ENCODE measurements around the gene EHD3.

EHD3 gene

DNA sequence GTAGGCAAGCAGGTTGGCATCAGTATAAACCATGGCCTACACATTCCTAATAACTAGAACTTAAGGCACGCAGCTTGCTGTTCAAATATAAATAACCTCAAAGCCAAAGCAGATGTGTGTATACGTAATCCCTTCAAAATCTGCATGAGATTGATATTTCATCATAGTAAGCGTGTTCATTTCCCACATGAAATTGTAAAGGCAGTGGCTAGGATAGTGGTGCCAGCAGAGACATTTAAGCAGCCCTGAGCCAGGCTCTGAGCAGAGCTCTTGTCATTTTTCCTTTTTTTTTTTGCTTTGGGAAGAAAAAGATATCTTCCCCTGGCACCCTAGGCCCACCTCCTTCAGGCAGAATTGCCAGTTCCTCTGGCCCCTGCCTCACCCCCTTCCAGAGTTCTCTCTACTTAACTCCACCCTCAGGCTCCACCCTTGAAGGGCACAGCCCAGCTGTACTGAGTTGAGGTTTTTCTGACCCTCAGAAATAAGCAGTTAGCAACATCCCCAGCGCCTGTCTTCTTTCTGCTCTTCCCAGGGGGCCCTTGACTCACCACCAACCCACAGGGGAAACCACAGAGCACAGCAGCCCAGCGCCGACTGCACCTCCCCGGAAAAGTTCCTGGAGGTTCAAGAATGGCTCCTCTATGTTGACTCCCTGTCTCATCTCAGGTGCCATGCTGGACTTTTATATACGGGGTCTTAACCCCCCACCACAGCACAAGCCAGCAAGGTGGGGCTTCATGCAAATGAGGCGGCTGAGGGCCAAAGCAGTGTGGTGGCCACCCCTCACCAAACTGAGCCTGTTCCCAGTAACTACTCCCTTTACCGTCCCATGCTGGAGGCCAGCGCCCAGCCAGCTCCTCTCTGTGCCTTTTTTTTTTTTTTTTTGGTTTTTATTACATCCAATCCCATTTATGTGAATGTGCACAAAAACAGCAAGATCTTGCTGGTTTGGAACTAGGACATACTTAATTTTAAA is 84.7 kb downstream of the EHD3 start:
- peak; percentile 80 for DNase-seq (ENCODE audit: low read depth, low spot score)
- peak overlapping the region; percentile 9 for H3K4me3 ChIP-seq (ENCODE audit: low read length)

Measured in Jurkat, Clone E6-1 (cell line).